Upper lobe of right lung (tissue), 1 donor: ENCODE measurements around the gene MGST1. TPM values are rescaled to one million over a fixed set of nuclear protein-coding genes. Genes with fewer than 3 reads are reported as not detected.

Experiments
- ATAC-seq: fragments of 200-7000 bp; cut with Tn5 transposase; one replicate; pipeline ENCODE4 v1.9.1; 2020; ENCODE audit warnings: mild to moderate bottlenecking, moderate library complexity
- DNase-seq: peaks from one replicate; pipeline ENCODE4 v3.0.0-alpha.2; 2020
- H3K27ac ChIP-seq: fragments of 200-600 bp; one replicate; pipeline ENCODE4 v1.8.0; 2022
- H3K27me3 ChIP-seq: fragments of 200-600 bp; one replicate; pipeline ENCODE4 v1.8.0; 2022; ENCODE audit warnings: mild to moderate bottlenecking
- H3K36me3 ChIP-seq: fragments of 200-600 bp; one replicate; pipeline ENCODE4 v1.8.0; 2022
- H3K4me1 ChIP-seq: fragments of 200-600 bp; one replicate; pipeline ENCODE4 v1.8.0; 2022
- H3K4me3 ChIP-seq: fragments of 200-600 bp; one replicate; pipeline ENCODE4 v1.8.0; 2022; ENCODE audit warnings: mild to moderate bottlenecking
- H3K9me3 ChIP-seq: fragments of 200-600 bp; one replicate; pipeline ENCODE4 v1.8.0; 2022
- intact Hi-C: fragments of 100-400 bp; cut with DNase I; formaldehyde crosslinking; loops from one replicate; pipeline ENCODE4 v1.11.0; 2022
- long read RNA-seq: library from polyadenylated mRNA; unstranded; transcript quantifications from one replicate; pipeline ENCODE4 v2.0.0, GENCODE V29; 2021
- total RNA-seq: library from RNA; stranded (reverse); fragmentation: NEBNext Ultra II Directional; extraction: Animal tissue kit (Norgen Biotek cat#: 25700); gene quantifications from one replicate; pipeline ENCODE4 v1.2.1, GENCODE V29; 2021
- TF ChIP-seq, protein P1 (sequence below): fragments of 200-600 bp; IDR thresholded peaks from one replicate; pipeline ENCODE4 v1.8.0; 2022; ENCODE audit warnings: antibody characterized with exemption
- donor health status: DM: no; HTN: yes; CAD: no; lungs with severe emphysema.

The MGST1 gene, protein sequence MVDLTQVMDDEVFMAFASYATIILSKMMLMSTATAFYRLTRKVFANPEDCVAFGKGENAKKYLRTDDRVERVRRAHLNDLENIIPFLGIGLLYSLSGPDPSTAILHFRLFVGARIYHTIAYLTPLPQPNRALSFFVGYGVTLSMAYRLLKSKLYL
- total RNA-seq, result 357 TPM
- long read RNA-seq, transcript MGST1-205 (4 exons, 914 nt), result major isoform, 159 of 377 reads
- long read RNA-seq, partial matches to known transcripts, result 1 of 377 reads
- long read RNA-seq, other reads (novel, unspliced or antisense), result 208 of 377 reads

DNA sequence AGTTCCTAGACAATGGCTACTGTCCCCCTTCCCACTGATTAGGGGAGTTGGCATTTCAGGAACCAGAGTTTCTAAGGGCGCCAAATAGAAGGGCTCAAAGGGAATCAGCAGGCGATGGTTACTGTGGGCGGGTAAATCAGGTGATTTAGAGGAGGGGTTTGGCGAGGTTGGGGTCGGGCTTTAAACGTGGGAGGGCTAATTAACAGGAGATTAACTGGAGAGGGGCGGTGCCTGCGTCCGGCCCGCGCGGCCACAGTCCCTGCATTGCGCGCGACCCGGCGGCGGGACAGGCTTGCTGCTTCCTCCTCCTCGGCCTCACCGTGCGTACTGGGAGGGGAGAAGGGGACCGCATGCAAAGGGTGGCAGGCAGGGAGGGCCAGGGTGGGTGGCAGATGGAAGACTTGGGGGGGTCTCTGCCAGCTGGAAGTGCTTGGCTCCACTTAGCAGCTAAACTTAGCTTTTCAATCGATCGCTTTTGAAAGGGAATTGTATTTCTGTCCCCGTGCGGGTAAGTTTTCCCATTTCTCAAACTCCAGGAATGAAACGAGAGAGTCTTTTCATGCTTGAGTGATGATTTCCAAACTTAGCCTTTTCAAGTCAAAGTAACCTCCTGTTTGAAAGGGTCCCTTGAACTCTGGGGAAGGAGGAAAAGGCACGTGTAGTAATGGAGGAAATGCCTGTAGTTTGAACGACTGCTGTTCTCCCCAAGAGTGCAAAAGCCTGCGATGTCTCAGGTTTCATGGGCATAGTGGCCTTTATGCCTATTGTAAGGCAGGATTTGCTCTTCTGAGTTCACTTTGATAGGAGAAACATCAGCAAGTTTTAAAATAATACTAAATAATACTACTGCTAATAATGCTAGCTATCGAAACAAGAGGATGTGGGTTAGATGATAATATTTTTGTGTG is at the start of gene MGST1:
MGST1 (plus strand) TSS at position 255 of the 908 bp plus-strand sequence. CDS start 6,608 bp downstream, outside the sequence.
- peak within 1 kb of the TSS; percentile 61 for H3K4me3 ChIP-seq
- H3K27ac ChIP-seq, result peak within 1 kb of the TSS; percentile 82
- no peaks in the 10 kb centered on the region for H3K36me3 ChIP-seq
- TF ChIP-seq, protein P1, sequence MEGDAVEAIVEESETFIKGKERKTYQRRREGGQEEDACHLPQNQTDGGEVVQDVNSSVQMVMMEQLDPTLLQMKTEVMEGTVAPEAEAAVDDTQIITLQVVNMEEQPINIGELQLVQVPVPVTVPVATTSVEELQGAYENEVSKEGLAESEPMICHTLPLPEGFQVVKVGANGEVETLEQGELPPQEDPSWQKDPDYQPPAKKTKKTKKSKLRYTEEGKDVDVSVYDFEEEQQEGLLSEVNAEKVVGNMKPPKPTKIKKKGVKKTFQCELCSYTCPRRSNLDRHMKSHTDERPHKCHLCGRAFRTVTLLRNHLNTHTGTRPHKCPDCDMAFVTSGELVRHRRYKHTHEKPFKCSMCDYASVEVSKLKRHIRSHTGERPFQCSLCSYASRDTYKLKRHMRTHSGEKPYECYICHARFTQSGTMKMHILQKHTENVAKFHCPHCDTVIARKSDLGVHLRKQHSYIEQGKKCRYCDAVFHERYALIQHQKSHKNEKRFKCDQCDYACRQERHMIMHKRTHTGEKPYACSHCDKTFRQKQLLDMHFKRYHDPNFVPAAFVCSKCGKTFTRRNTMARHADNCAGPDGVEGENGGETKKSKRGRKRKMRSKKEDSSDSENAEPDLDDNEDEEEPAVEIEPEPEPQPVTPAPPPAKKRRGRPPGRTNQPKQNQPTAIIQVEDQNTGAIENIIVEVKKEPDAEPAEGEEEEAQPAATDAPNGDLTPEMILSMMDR, result no peak
- peak; percentile 94 for DNase-seq
- ATAC-seq, result peak; percentile 95
- no peaks in the 10 kb centered on the region for H3K27me3 ChIP-seq
- H3K4me1 ChIP-seq, result no peaks in the 10 kb centered on the region
- no peaks in the 10 kb centered on the region for H3K9me3 ChIP-seq
- intact Hi-C loops, result no loop called here

DNA sequence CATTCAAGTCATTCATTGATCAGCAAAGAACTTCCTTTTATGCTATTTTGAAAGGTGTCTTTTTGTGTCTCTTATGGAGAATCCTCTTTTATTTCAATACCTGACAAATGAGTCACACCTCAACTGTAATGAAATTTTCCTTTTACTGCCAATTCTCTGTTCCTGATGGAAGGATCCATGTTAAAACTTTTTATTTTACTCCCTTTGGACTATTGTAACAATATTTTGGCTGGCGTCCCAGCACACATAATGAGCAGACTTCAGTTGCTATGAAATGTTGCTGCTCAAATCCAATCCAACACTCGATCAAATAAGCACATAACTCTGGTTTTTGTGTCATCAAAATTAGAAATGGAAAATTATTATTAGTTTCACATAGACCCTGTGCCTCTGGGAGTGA is 48.0 kb upstream of the MGST1 start:
- no peaks in the 10 kb centered on the region for H3K36me3 ChIP-seq
- H3K27ac ChIP-seq, result no peak overlapping the region
- no peak for ATAC-seq
- H3K4me3 ChIP-seq, result no peak overlapping the region
- no peaks in the 10 kb centered on the region for H3K4me1 ChIP-seq
- H3K27me3 ChIP-seq, result no peaks in the 10 kb centered on the region
- TF ChIP-seq, protein P1, result no peak
- no peaks in the 10 kb centered on the region for H3K9me3 ChIP-seq
- intact Hi-C loops, result no loop called here
- no peak for DNase-seq

DNA sequence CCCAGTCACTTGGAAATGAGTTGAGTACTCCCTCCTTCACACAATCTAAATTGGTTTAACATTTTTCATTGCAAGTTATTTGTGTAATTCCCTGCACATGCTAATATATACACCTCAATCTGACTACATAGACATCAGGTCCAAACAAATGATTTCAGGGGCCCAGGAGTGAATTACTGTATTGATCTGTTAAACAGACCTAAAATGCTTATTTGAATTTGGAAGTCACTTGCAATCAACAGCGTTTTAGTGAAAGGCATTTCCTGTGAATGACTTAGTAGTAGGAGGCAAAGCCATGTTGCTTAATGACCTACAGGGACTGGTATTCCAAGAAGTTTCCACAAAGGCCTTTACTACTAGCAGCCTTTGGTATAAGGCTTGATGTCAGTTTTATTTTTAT is 47.3 kb upstream of the MGST1 start:
- no peak overlapping the region for H3K4me3 ChIP-seq
- TF ChIP-seq, protein P1, result no peak
- no peak overlapping the region for H3K27ac ChIP-seq
- intact Hi-C loops, result no loop called here
- H3K36me3 ChIP-seq, result no peaks in the 10 kb centered on the region
- DNase-seq (no peak), ATAC-seq (no peak)
- H3K9me3 ChIP-seq, result no peaks in the 10 kb centered on the region
- no peaks in the 10 kb centered on the region for H3K4me1 ChIP-seq
- H3K27me3 ChIP-seq, result no peaks in the 10 kb centered on the region

DNA sequence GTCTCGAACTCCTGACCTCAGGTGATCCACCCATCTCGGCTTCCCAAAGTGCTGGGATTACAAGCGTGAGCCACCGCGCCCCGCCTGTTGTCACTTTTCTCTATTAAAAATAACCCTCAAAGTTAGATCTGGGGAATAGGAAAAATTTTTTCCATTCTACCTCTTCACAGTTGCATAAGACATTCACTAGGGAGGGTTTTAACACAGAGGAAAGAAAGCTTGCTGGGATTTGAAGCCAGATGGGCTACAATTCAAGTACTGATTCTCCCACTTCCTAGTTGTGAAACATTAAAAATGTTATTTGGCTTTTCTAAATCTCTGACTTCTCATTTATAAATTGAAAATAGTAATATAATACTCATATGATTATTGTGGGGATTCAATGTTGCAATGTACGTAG is 46.7 kb upstream of the MGST1 start:
- no peaks in the 10 kb centered on the region for H3K36me3 ChIP-seq
- DNase-seq (no peak), ATAC-seq (no peak)
- H3K27ac ChIP-seq, result no peak overlapping the region
- intact Hi-C loops, result no loop called here
- no peaks in the 10 kb centered on the region for H3K27me3 ChIP-seq
- H3K4me1 ChIP-seq, result no peaks in the 10 kb centered on the region
- H3K9me3 ChIP-seq, result no peaks in the 10 kb centered on the region
- no peak overlapping the region for H3K4me3 ChIP-seq
- TF ChIP-seq, protein P1, result no peak

DNA sequence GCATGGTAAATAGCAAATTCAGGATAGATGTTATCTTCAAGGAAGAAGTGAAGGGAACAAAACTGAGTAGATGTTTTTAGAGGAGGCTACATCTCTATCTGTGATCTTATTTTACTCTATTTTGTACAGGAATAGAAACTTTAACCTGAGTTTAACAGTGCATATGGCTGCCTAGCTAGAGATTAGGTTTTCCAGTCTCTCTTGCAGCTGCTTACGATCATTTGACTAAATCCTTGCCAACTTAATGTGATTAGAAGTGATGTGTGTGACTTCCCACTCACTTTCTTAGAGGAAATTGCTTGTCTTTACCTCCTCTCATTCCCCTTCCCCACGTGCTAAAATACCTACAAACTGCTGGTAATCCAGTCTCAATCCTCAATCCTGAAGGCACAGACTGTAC is 43.5 kb upstream of the MGST1 start:
- intact Hi-C loops, result no loop called here
- Histone ChIP-seq H3K27me3 (no peaks in the 10 kb centered on the region), H3K27ac (no peak overlapping the region), H3K4me3 (no peak overlapping the region), H3K36me3 (no peaks in the 10 kb centered on the region), H3K4me1 (no peaks in the 10 kb centered on the region), H3K9me3 (no peaks in the 10 kb centered on the region)
- no peak for ATAC-seq
- DNase-seq, result no peak
- TF ChIP-seq, protein P1, result no peak
